WTC11 (cell line): Measurements from ENCODE around the gene CNIH3. TPM values are rescaled to one million over a fixed set of nuclear protein-coding genes. Genes with fewer than 3 reads are reported as not detected.

Experiments used
- ATAC-seq: fragments of 200-7000 bp; cut with Tn5 transposase; 2 replicates; pipeline ENCODE4 v1.10.0; 2021; ENCODE audit warnings: mild to moderate bottlenecking, moderate library complexity
- CTCF ChIA-PET: fragments of 300-600 bp; sonication (Branson Sonifier 250); formaldehyde crosslinking; loops from one replicate; lab custom pipeline; 2021; ENCODE audit warnings: antibody characterized with exemption; lab: Charles Lee
- POLR2A ChIA-PET: fragments of 350-600 bp; sonication (Branson Sonifier 250); formaldehyde crosslinking; loops from one replicate; lab custom pipeline; 2021; ENCODE audit warnings: antibody characterized with exemption; lab: Charles Lee
- DNase-seq: peaks from one replicate; pipeline ENCODE4 v3.0.0; 2021; ENCODE audit warnings: low spot score
- H3K27ac Mint-ChIP-seq: 2 replicates; pipeline ENCODE4 v1.8.0; 2021; ENCODE audit warnings: mixed read lengths
- H3K27me3 Mint-ChIP-seq: 2 replicates; pipeline ENCODE4 v1.8.0; 2021; ENCODE audit warnings: low read depth, mild to moderate bottlenecking, moderate library complexity, mixed read lengths
- H3K36me3 Mint-ChIP-seq: 2 replicates; pipeline ENCODE4 v1.8.0; 2021; ENCODE audit warnings: mixed read lengths
- H3K4me1 Mint-ChIP-seq: 2 replicates; pipeline ENCODE4 v1.8.0; 2022; ENCODE audit warnings: mixed read lengths
- H3K4me3 Mint-ChIP-seq: 2 replicates; pipeline ENCODE4 v1.8.0; 2021; ENCODE audit warnings: mild to moderate bottlenecking, moderate library complexity, mixed read lengths
- H3K9me3 Mint-ChIP-seq: 2 replicates; pipeline ENCODE4 v1.8.0; 2021; ENCODE audit warnings: mixed read lengths
- ATF1 ChIP-seq: sonication (generic); formaldehyde crosslinking; IDR thresholded peaks from 2 replicates; pipeline ENCODE4 v1.8.1; 2023; ENCODE audit warnings: mild to moderate bottlenecking, moderate library complexity, missing genetic modification reagents
- CBFB ChIP-seq: sonication (generic); formaldehyde crosslinking; IDR thresholded peaks from 2 replicates; pipeline ENCODE4 v1.8.1; 2022; ENCODE audit warnings: mild to moderate bottlenecking, low read depth, missing genetic modification reagents
- CDX4 ChIP-seq: fragments of 250-450 bp; sonication (Bioruptor Pico); IDR thresholded peaks from 2 replicates; pipeline ENCODE4 v1.9.0; 2021; ENCODE audit warnings: moderate library complexity, mild to moderate bottlenecking, inconsistent platforms, borderline replicate concordance
- CREM ChIP-seq: sonication (generic); formaldehyde crosslinking; IDR thresholded peaks from 2 replicates; pipeline ENCODE4 v1.8.1; 2022; ENCODE audit warnings: mild to moderate bottlenecking, missing genetic modification reagents, moderate library complexity
- ELF4 ChIP-seq: sonication (generic); formaldehyde crosslinking; IDR thresholded peaks from 2 replicates; pipeline ENCODE4 v1.8.1; 2022; ENCODE audit warnings: low read depth, mild to moderate bottlenecking, moderate library complexity, missing genetic modification reagents
- FOXJ3 ChIP-seq: sonication (generic); formaldehyde crosslinking; IDR thresholded peaks from 2 replicates; pipeline ENCODE4 v1.9.0; 2021; ENCODE audit warnings: missing genetic modification reagents, mild to moderate bottlenecking, borderline replicate concordance
- FOXK1 ChIP-seq: sonication (generic); formaldehyde crosslinking; IDR thresholded peaks from 2 replicates; pipeline ENCODE4 v1.8.0; 2022; ENCODE audit warnings: mild to moderate bottlenecking, moderate library complexity, missing genetic modification reagents
- GABPB1 ChIP-seq: sonication (generic); formaldehyde crosslinking; IDR thresholded peaks from 2 replicates; pipeline ENCODE4 v1.8.1; 2023; ENCODE audit warnings: mild to moderate bottlenecking, missing genetic modification reagents
- GTF2I ChIP-seq: fragments of 250-450 bp; sonication (Bioruptor Pico); conservative IDR thresholded peaks from 2 replicates; pipeline ENCODE4 v1.4.0; 2021; ENCODE audit warnings: mild to moderate bottlenecking
- KAT7 ChIP-seq: sonication (generic); formaldehyde crosslinking; IDR thresholded peaks from 2 replicates; pipeline ENCODE4 v1.8.1; 2023; ENCODE audit warnings: missing genetic modification reagents, mild to moderate bottlenecking, borderline replicate concordance
- NFATC4 ChIP-seq: fragments of 250-450 bp; sonication (Bioruptor Pico); IDR thresholded peaks from 2 replicates; pipeline ENCODE4 v1.9.0; 2021; ENCODE audit warnings: mild to moderate bottlenecking
- NFYB ChIP-seq: sonication (generic); formaldehyde crosslinking; conservative IDR thresholded peaks from 2 replicates; pipeline ENCODE4 v1.8.0; 2022; ENCODE audit warnings: low read depth, missing genetic modification reagents
- RELA ChIP-seq: sonication (generic); formaldehyde crosslinking; IDR thresholded peaks from 2 replicates; pipeline ENCODE4 v1.8.1; 2022; ENCODE audit warnings: missing genetic modification reagents, mild to moderate bottlenecking, borderline replicate concordance
- RORB ChIP-seq: fragments of 250-450 bp; sonication (Bioruptor Pico); IDR thresholded peaks from 2 replicates; pipeline ENCODE4 v1.9.0; 2021; ENCODE audit warnings: mild to moderate bottlenecking
- SP1 ChIP-seq: sonication (generic); formaldehyde crosslinking; conservative IDR thresholded peaks from 2 replicates; pipeline ENCODE4 v1.8.1; 2022; ENCODE audit warnings: missing genetic modification reagents
- TCF7 ChIP-seq: sonication (generic); formaldehyde crosslinking; IDR thresholded peaks from 2 replicates; pipeline ENCODE4 v1.8.0; 2022; ENCODE audit warnings: mild to moderate bottlenecking, low read depth, missing genetic modification reagents, moderate library complexity
- ZNF121 ChIP-seq: sonication (generic); formaldehyde crosslinking; IDR thresholded peaks from 2 replicates; pipeline ENCODE4 v1.8.0; 2023; ENCODE audit warnings: missing genetic modification reagents
- ZNF317 ChIP-seq: sonication (generic); formaldehyde crosslinking; IDR thresholded peaks from 2 replicates; pipeline ENCODE4 v1.8.1; 2023; ENCODE audit warnings: low read depth, mild to moderate bottlenecking, moderate library complexity, missing genetic modification reagents, borderline replicate concordance
- ZNF512 ChIP-seq: sonication (generic); formaldehyde crosslinking; IDR thresholded peaks from 2 replicates; pipeline ENCODE4 v1.8.1; 2022; ENCODE audit warnings: missing genetic modification reagents, borderline replicate concordance
- ZNF532 ChIP-seq: fragments of 250-450 bp; sonication (Bioruptor Pico); IDR thresholded peaks from 2 replicates; pipeline ENCODE4 v1.9.0; 2021; ENCODE audit warnings: mild to moderate bottlenecking, borderline replicate concordance
- total RNA-seq: library from RNA; stranded (reverse); gene quantifications from 3 replicates; pipeline ENCODE4 v1.2.3, GENCODE V29; 2021
- TF ChIP-seq, protein P1 (sequence below): sonication (generic); formaldehyde crosslinking; IDR thresholded peaks from 2 replicates; pipeline ENCODE4 v1.8.0; 2023; ENCODE audit warnings: mild to moderate bottlenecking, missing genetic modification reagents
- TF ChIP-seq, protein P2 (sequence below): sonication (generic); formaldehyde crosslinking; IDR thresholded peaks from 2 replicates; pipeline ENCODE4 v1.8.0; 2022; ENCODE audit warnings: mild to moderate bottlenecking, missing genetic modification reagents
- TF ChIP-seq, protein P3 (sequence below): sonication (generic); formaldehyde crosslinking; IDR thresholded peaks from 2 replicates; pipeline ENCODE4 v1.8.1; 2022; ENCODE audit warnings: low read depth, mild to moderate bottlenecking, moderate library complexity, missing genetic modification reagents, borderline replicate concordance

The CNIH3 gene
- total RNA-seq, 1 experiment from 2014 or later, result 8.1 TPM

GRCh38 chr1:224761245-224761644 lies 145.1 kb downstream of the CNIH3 start (continued):
- no peak for TF ChIP-seq CDX4 (CRISPR knock-in tag)

DNA sequence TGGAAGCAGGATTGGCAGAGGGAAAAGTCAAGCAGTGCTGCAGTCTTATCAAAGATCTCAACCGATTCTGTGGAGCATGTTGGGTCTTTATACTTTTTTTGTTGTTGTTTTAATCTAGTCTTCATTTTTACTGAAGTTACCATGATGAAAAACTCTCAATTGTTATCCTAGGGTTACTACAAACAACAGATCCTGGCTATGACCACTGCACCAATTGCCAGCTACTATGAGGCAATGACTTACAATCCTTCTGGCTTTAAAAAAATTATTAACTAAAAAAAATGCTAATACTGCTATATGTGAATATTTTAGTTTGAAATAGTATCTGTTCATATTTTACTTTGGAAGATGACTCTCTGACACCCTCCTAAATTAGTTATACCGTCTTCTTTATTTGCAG lies 145.9 kb downstream of the CNIH3 start:
- ATAC-seq, result no peak
- no peak overlapping the region for H3K27ac Mint-ChIP-seq
- H3K9me3 Mint-ChIP-seq, result peaks cover 28% of the 10 kb centered on the region
- POLR2A ChIA-PET, result no interaction called here
- DNase-seq, result no peak
- H3K4me3 Mint-ChIP-seq, result no peak overlapping the region
- peaks cover 20% of the 10 kb centered on the region for H3K36me3 Mint-ChIP-seq
- TF ChIP-seq ZNF317 (CRISPR knock-in tag) (no peak), ZNF121 (no peak), ELF4 (CRISPR knock-in tag) (no peak), GTF2I (CRISPR knock-in tag) (no peak), RORB (CRISPR knock-in tag) (no peak), NFATC4 (no peak), ZNF512 (no peak), CREM (CRISPR knock-in tag) (no peak), FOXJ3 (no peak), GABPB1 (no peak), TCF7 (no peak)
- TF ChIP-seq, protein P1, sequence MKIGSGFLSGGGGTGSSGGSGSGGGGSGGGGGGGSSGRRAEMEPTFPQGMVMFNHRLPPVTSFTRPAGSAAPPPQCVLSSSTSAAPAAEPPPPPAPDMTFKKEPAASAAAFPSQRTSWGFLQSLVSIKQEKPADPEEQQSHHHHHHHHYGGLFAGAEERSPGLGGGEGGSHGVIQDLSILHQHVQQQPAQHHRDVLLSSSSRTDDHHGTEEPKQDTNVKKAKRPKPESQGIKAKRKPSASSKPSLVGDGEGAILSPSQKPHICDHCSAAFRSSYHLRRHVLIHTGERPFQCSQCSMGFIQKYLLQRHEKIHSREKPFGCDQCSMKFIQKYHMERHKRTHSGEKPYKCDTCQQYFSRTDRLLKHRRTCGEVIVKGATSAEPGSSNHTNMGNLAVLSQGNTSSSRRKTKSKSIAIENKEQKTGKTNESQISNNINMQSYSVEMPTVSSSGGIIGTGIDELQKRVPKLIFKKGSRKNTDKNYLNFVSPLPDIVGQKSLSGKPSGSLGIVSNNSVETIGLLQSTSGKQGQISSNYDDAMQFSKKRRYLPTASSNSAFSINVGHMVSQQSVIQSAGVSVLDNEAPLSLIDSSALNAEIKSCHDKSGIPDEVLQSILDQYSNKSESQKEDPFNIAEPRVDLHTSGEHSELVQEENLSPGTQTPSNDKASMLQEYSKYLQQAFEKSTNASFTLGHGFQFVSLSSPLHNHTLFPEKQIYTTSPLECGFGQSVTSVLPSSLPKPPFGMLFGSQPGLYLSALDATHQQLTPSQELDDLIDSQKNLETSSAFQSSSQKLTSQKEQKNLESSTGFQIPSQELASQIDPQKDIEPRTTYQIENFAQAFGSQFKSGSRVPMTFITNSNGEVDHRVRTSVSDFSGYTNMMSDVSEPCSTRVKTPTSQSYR (CRISPR knock-in tag), result no peak
- H3K27me3 Mint-ChIP-seq, result peaks cover 9% of the 10 kb centered on the region
- H3K4me1 Mint-ChIP-seq, result peaks cover 13% of the 10 kb centered on the region
- CTCF ChIA-PET, result no interaction called here

DNA sequence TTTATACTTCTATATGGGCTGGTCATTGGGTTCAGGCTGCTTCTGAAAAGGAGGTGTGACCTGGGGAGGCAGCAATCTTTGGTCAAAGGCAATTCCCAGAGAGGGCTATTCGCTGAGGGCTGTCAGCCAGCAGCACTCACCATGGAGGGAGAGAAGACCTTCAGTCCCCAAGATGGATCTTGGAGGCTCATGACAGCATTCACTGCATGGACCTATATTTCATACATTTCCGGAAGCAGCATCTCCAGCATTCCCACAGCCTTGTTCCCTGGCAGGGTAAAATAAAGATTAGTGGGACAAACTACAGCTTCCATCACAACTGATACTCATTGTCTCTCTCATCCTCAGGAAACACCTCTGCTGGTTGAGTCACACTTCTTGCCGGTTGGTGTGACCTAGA lies 146.6 kb downstream of the CNIH3 start:
- ATAC-seq, result no peak
- ChIA-PET CTCF (no interaction called here), POLR2A (no interaction called here)
- Mint-ChIP-seq H3K27me3 (peaks cover 9% of the 10 kb centered on the region), H3K9me3 (peaks cover 28% of the 10 kb centered on the region), H3K36me3 (peaks cover 20% of the 10 kb centered on the region), H3K27ac (no peak overlapping the region), H3K4me1 (peaks cover 17% of the 10 kb centered on the region), H3K4me3 (no peak overlapping the region)
- DNase-seq, result no peak
- no peak for TF ChIP-seq NFYB (CRISPR knock-in tag)
- TF ChIP-seq, protein P2, sequence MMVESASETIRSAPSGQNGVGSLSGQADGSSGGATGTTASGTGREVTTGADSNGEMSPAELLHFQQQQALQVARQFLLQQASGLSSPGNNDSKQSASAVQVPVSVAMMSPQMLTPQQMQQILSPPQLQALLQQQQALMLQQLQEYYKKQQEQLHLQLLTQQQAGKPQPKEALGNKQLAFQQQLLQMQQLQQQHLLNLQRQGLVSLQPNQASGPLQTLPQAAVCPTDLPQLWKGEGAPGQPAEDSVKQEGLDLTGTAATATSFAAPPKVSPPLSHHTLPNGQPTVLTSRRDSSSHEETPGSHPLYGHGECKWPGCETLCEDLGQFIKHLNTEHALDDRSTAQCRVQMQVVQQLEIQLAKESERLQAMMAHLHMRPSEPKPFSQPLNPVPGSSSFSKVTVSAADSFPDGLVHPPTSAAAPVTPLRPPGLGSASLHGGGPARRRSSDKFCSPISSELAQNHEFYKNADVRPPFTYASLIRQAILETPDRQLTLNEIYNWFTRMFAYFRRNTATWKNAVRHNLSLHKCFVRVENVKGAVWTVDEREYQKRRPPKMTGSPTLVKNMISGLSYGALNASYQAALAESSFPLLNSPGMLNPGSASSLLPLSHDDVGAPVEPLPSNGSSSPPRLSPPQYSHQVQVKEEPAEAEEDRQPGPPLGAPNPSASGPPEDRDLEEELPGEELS, result no peak
- no peak for TF ChIP-seq RELA (CRISPR knock-in tag)
- TF ChIP-seq ATF1 (CRISPR knock-in tag), result no peak
- TF ChIP-seq FOXK1 (CRISPR knock-in tag), result no peak
- no peak for TF ChIP-seq ZNF532 (CRISPR knock-in tag)
- TF ChIP-seq KAT7 (CRISPR knock-in tag), result no peak
- TF ChIP-seq SP1 (CRISPR knock-in tag), result no peak
- TF ChIP-seq, protein P3, sequence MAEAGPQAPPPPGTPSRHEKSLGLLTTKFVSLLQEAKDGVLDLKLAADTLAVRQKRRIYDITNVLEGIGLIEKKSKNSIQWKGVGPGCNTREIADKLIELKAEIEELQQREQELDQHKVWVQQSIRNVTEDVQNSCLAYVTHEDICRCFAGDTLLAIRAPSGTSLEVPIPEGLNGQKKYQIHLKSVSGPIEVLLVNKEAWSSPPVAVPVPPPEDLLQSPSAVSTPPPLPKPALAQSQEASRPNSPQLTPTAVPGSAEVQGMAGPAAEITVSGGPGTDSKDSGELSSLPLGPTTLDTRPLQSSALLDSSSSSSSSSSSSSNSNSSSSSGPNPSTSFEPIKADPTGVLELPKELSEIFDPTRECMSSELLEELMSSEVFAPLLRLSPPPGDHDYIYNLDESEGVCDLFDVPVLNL (CRISPR knock-in tag), result no peak
- no peak for TF ChIP-seq CBFB (CRISPR knock-in tag)
